ENCODE data around the gene TCEAL7. TPM values are rescaled to one million over a fixed set of nuclear protein-coding genes. Genes with fewer than 3 reads are reported as not detected.
"Not testable (repeated sequence)": the region's sequence is repeated elsewhere in the genome, so short reads cannot be mapped to it uniquely, and the experiment has no call there.

TCEAL7 gene
- polyA plus RNA-seq, 2 of the 4 experiments (the other 2 are of a cell fraction) = not detected

GRCh38 chrX:103304705-103305104 lies 25.3 kb upstream of the TCEAL7 start:
- TF ChIP-seq CBX8 (IDR thresholded peaks at IDR 0.05) (no peak), CHD4 (IDR thresholded peaks at IDR 0.05; ENCODE audit: borderline replicate concordance) (no peak), ZNF302 (CRISPR knock-in tag; IDR thresholded peaks at IDR 0.05) (no peak), ATOH8 (CRISPR knock-in tag; IDR thresholded peaks at IDR 0.05; ENCODE audit: low read depth) (no peak), RARB (CRISPR knock-in tag; IDR thresholded peaks at IDR 0.05) (no peak), ELK1 (IDR thresholded peaks at IDR 0.05; ENCODE audit: low read depth, low read length) (no peak), SMC3 (IDR thresholded peaks at IDR 0.05) (no peak), MYC (IDR thresholded peaks at IDR 0.05; ENCODE audit: borderline replicate concordance, low read length) (no peak), RFX5 (IDR thresholded peaks at IDR 0.05) (no peak), FOXS1 (CRISPR knock-in tag; IDR thresholded peaks at IDR 0.05) (no peak), SREBF2 (IDR thresholded peaks at IDR 0.05) (no peak), HDAC2 (IDR thresholded peaks at IDR 0.05) (no peak), HEYL (CRISPR knock-in tag; IDR thresholded peaks at IDR 0.05) (no peak), CBX2 (IDR thresholded peaks at IDR 0.05; ENCODE audit: borderline replicate concordance, low read depth) (no peak), HOXB13 (CRISPR knock-in tag; IDR thresholded peaks at IDR 0.05; ENCODE audit: low read depth) (no peak), JUNB (IDR thresholded peaks at IDR 0.05) (no peak), EHF (CRISPR knock-in tag; IDR thresholded peaks at IDR 0.05) (no peak)
- Histone ChIP-seq H3K4me2 (no peak overlapping the region), H3K9me3 (no peaks in the 10 kb centered on the region), H3K4me1 (no peaks in the 10 kb centered on the region), H3K27ac (no peak overlapping the region), H3K4me3 (no peak overlapping the region)
- POLR2A ChIA-PET = no interaction called here
- ATAC-seq (no peak), DNase-seq (ENCODE audit: low read depth in 1 of 2, low spot score in 1 of 2) (no peak), FAIRE-seq (no peak)
- CTCF ChIA-PET = no interaction called here

DNA sequence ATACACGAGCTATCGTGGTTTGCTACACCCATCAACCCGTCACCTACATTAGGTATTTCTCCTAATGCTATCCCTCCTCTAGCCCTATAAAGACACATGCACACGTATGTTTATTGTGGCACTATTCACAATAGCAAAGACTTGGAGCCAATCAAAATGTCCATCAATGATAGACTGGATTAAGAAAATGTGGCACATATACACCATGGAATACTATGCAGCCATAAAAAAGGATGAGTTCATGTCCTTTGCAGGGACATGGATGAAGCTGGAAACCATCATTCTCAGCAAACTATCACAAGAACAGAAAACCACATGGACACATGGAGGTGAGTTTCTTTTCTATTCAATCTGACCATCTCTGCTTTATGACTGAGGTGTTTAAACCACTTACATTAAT lies 24.4 kb upstream of the TCEAL7 start:
- H3K9me3 ChIP-seq; H3K4me2 ChIP-seq; H3K27ac ChIP-seq; H3K4me3 ChIP-seq; POLR2A ChIA-PET; ATAC-seq; FAIRE-seq; CTCF ChIA-PET; H3K4me1 ChIP-seq; DNase-seq (ENCODE audit: low read depth in 1 of 2, low spot score in 1 of 2): not testable (repeated sequence)
- WGBS (ENCODE audit: missing lambda C conversion rate) = 33% methylated on average over 4 of the region's 4 CpGs

- no peaks in the 10 kb centered on the region for H3K9me3 ChIP-seq
- ATAC-seq (peak in 1 of 2 experiments; percentile 14; a peak in 1 of 6 replicates), FAIRE-seq (no peak), DNase-seq (ENCODE audit: low read depth in 1 of 2, low spot score in 1 of 2) (no peak)
- H3K27ac ChIP-seq = peak overlapping the region; percentile 60 to 85; a peak in 5 of 6 replicates
- H3K4me1 ChIP-seq = no peaks in the 10 kb centered on the region
- H3K4me3 ChIP-seq = peak overlapping the region; percentile 54
- peak overlapping the region; percentile 84 for H3K4me2 ChIP-seq
- WGBS (ENCODE audit: missing lambda C conversion rate) = 82% methylated on average over 9 of the region's 32 CpGs
- no peak for TF ChIP-seq ELK1 (IDR thresholded peaks at IDR 0.05; ENCODE audit: low read depth, low read length)
- peak; percentile 71; the same call in 1 of the 2 replicates for TF ChIP-seq REST (IDR thresholded peaks at IDR 0.05)
- no peak for TF ChIP-seq NR3C1 (IDR thresholded peaks at IDR 0.05)
- TF ChIP-seq EP300 (IDR thresholded peaks at IDR 0.05) = no peak
- ChIA-PET CTCF (no interaction called here), POLR2A (no interaction called here)
These were observed 20.0 kb upstream of the TCEAL7 start for GRCh38 chrX:103309860-103310554.

Data from A549 (cell line).